Measurements from ENCODE around the gene KRT5.

DNA sequence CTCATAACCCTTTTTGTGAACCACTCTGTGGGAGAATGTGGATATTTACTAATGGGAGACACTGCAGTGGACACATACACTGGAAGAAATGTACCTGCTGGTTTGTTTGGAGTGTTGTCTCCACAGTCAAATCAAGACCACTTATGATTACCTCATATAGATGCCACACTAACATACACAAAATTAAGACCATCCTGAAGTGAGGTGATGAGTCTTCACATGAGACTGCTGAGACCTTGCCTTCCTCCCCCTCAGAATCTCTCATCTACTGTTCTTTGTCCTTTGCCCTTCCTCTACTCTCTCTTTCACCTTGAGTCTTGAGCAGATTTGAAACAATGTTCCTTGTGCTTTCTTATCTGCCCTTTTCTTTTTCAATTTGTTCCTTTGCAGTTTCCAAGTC lies 31.5 kb downstream of the KRT5 start:
- no peak for TF ChIP-seq POLR2A (IDR thresholded peaks at IDR 0.05)
- TF ChIP-seq, protein P1, sequence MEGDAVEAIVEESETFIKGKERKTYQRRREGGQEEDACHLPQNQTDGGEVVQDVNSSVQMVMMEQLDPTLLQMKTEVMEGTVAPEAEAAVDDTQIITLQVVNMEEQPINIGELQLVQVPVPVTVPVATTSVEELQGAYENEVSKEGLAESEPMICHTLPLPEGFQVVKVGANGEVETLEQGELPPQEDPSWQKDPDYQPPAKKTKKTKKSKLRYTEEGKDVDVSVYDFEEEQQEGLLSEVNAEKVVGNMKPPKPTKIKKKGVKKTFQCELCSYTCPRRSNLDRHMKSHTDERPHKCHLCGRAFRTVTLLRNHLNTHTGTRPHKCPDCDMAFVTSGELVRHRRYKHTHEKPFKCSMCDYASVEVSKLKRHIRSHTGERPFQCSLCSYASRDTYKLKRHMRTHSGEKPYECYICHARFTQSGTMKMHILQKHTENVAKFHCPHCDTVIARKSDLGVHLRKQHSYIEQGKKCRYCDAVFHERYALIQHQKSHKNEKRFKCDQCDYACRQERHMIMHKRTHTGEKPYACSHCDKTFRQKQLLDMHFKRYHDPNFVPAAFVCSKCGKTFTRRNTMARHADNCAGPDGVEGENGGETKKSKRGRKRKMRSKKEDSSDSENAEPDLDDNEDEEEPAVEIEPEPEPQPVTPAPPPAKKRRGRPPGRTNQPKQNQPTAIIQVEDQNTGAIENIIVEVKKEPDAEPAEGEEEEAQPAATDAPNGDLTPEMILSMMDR (IDR thresholded peaks at IDR 0.05), result no peak
- no peak for TF ChIP-seq POLR2AphosphoS5 (IDR thresholded peaks at IDR 0.05)

Measured in prostate gland (tissue), 2 donors.